Activated CD4-positive, alpha-beta T cell treated with anti-CD3 and anti-CD28 coated beads for 36 hours (primary cell): ENCODE results near the gene SCGB1D1. TPM values are rescaled to one million over a fixed set of nuclear protein-coding genes. Genes with fewer than 3 reads are reported as not detected.

Experiments
- ATAC-seq: fragments of 200-7000 bp; cut with Tn5 transposase; one replicate; pipeline ENCODE4 v1.10.0; 2021; ENCODE audit warnings: mild to moderate bottlenecking, moderate library complexity
- CTCF ChIA-PET: fragments of 350-600 bp; sonication (Branson Sonifier 250); formaldehyde crosslinking; loops from one replicate; lab custom pipeline; 2021; ENCODE audit warnings: antibody characterized with exemption; lab: Charles Lee
- POLR2A ChIA-PET: fragments of 350-600 bp; sonication (Branson Sonifier 250); formaldehyde crosslinking; loops from one replicate; lab custom pipeline; 2021; ENCODE audit warnings: antibody characterized with exemption, inconsistent platforms; lab: Charles Lee
- DNase-seq: peaks from one replicate; pipeline ENCODE4 v3.0.0-alpha.2; 2020
- H3K27ac Mint-ChIP-seq: one replicate; pipeline ENCODE4 v1.8.0; 2021; ENCODE audit warnings: mixed read lengths
- H3K27me3 Mint-ChIP-seq: one replicate; pipeline ENCODE4 v1.8.0; 2021; ENCODE audit warnings: mixed read lengths
- H3K36me3 Mint-ChIP-seq: one replicate; pipeline ENCODE4 v1.8.0; 2021; ENCODE audit warnings: low read depth, mixed read lengths
- H3K4me1 Mint-ChIP-seq: one replicate; pipeline ENCODE4 v1.8.0; 2021; ENCODE audit warnings: mixed read lengths
- H3K4me3 Mint-ChIP-seq: one replicate; pipeline ENCODE4 v1.8.0; 2021; ENCODE audit warnings: mild to moderate bottlenecking, moderate library complexity, mixed read lengths
- H3K9me3 Mint-ChIP-seq: one replicate; pipeline ENCODE4 v1.8.0; 2021; ENCODE audit warnings: low read depth, mixed read lengths
- intact Hi-C, 2 experiments: fragments of 100-400 bp; cut with DNase I in 1 of 2; cut with micrococcal nuclease in 1 of 2; formaldehyde crosslinking; loops; one replicate each; pipeline versions ENCODE4 v1.14.2 to v1.15.1; 2022 to 2024; cut with DNase I, micrococcal nuclease
- total RNA-seq, 2 experiments: library from RNA; stranded (reverse); gene quantifications; one replicate each; pipeline ENCODE4 v1.2.3, GENCODE V29; 2021

SCGB1D1 gene, protein sequence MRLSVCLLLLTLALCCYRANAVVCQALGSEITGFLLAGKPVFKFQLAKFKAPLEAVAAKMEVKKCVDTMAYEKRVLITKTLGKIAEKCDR
- not detected for total RNA-seq

DNA sequence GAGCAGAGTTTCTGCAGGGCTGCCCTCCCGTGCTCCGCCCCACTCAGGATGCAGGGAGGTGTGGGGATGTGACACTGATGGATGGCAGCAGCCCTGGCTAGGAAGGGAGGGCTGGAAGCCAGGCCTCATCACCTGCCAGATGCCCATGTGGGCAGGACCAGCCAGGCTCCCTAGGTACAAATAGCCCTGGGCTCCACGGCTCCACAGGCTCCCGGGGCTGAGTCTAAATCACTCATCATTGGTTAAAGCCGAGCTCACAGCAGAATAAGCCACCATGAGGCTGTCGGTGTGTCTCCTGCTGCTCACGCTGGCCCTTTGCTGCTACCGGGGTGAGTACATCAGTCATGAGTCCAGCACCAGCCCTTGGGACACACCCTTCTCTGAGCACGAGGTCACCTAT, at the start of gene SCGB1D1:
Gene SCGB1D1 (plus strand): TSS at position 206 of the 400 bp plus-strand sequence. CDS start 69 bp downstream, at position 275.
- DNase-seq (no peak), ATAC-seq (no peak)
- Mint-ChIP-seq H3K27ac (no peak within 1 kb of the TSS), H3K4me1 (no peaks in the 10 kb centered on the region), H3K9me3 (no peaks in the 10 kb centered on the region), H3K27me3 (peaks cover 43% of the 10 kb centered on the region), H3K36me3 (no peaks in the 10 kb centered on the region), H3K4me3 (no peak within 1 kb of the TSS)
- CTCF ChIA-PET = interaction anchor here (1.8 kb wide), 1 partner anchor 108 kb away, joined by 4 read pairs; no protein-coding TSS in a partner anchor
- intact Hi-C loops = no loop called here
- POLR2A ChIA-PET = no interaction called here

DNA sequence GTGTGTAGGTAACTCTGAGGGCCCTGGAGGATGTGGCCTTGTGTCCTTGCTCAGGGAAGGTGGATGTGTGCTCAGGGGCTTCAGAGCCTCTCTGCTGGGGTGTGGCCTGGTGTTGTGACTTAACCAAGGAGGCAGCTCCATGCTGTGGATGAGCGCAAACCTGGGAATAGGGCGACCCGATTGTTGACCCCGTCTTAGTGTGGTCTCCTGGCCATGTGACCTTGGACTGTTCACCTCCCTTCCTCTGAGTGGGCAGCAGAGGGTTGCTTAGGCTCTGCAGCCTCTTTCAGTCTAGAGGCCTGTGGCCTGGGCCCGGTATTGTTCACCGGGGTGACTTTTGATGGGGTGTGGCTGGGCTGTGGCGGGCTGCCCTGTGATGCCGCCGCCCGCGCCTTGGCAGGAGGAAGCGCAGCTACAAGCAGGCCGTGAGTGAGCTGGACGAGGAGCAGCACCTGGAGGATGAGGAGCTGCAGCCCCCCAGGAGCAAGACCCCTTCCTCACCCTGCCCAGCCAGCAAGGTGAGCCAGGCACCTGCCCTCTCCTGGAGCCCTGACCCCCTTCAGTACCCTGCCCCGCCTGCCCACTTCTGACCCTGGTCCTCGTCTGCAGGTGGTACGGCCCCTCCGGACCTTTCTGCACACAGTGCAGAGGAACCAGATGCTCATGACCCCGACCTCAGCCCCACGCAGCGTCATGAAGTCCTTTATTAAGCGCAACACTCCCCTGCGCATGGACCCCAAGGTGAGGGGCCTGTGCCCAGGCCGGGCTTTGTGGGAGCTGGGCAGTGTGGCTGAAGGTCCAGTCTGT, 49.5 kb upstream of the SCGB1D1 start:
- no peaks in the 10 kb centered on the region for H3K27me3 Mint-ChIP-seq
- H3K27ac Mint-ChIP-seq = no peak overlapping the region
- CTCF ChIA-PET = no interaction called here
- intact Hi-C loops = no loop called here
- DNase-seq (no peak), ATAC-seq (no peak)
- no peak overlapping the region for H3K4me3 Mint-ChIP-seq
- no peaks in the 10 kb centered on the region for H3K9me3 Mint-ChIP-seq
- H3K36me3 Mint-ChIP-seq = peaks cover 35% of the 10 kb centered on the region
- POLR2A ChIA-PET = interaction anchor here (0.5 kb wide), 1 partner anchor 714 kb away, joined by 3 read pairs; no protein-coding TSS in a partner anchor
- H3K4me1 Mint-ChIP-seq = no peaks in the 10 kb centered on the region

DNA sequence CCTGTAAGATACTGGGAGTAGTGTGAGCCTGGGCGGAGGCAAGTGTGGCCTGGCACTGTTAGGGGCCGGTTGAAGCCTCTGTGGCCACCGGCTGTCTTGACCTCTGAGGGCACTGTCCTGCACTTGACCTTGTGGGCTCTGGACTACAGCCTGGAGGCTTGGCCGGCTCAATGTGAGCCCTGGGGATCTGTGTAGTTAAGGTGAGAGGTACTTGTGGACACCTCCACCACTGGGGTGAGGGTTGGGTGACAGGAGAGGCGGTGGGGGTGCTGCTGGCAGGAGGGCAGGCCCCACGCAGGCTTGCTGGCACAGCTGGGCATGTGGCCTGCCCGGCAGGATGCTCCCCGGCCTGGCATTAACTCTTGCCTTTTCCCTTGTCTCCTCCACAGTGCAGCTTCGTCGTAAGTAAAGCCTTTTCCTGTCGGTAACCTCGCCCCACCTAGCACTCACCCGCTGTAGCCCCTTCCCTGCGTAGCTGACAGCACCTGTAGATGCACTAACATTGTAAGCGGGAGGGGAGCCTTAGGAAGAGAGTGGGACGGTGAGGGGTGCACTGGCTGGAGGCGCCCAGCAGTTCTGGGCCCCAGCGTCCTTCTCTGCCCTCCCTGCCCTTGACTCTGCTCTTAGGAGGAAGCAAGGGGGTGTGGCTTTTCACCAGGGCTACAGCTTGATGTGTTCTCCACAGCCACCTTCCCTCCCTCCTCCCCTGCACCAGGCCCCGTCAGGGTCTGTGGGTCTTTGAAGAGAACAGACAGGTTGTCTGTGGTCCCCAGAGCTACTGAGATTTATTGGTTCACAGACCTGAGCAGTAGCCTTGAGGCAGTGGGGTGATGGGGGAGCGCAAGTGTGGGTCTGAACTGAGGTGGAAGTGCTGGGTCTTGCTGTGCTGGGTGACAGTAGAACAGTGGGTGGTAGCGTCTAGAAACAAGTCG, 48.6 kb upstream of the SCGB1D1 start:
- Mint-ChIP-seq H3K27me3 (no peaks in the 10 kb centered on the region), H3K4me3 (no peak overlapping the region), H3K9me3 (no peaks in the 10 kb centered on the region), H3K36me3 (peaks cover 37% of the 10 kb centered on the region), H3K27ac (no peak overlapping the region), H3K4me1 (no peaks in the 10 kb centered on the region)
- CTCF ChIA-PET = interaction anchor here (1.1 kb wide), 1 partner anchor 10 kb away, joined by 3 read pairs; no protein-coding TSS in a partner anchor
- DNase-seq (no peak), ATAC-seq (no peak)
- POLR2A ChIA-PET = no interaction called here
- intact Hi-C loops = no loop called here

DNA sequence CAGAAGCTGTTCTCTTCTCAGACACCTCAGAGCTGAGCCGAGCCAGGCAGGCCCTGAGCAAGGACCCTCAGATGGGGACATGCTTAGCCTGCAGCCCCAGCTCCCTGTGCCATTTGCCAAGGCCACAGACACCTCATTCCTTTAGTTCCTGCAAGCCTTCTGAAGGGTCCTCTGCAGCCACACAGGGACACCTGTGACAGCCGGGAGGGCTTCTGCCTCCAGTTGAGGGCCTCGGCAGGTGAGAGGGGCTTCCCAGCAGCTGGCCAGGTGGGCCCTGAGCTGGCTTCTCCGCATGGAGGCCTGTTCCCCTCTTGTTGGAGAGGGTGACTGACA, 48.0 kb upstream of the SCGB1D1 start:
- no peak for ATAC-seq
- no peak overlapping the region for H3K4me3 Mint-ChIP-seq
- H3K27ac Mint-ChIP-seq = no peak overlapping the region
- H3K9me3 Mint-ChIP-seq = no peaks in the 10 kb centered on the region
- no peaks in the 10 kb centered on the region for H3K4me1 Mint-ChIP-seq
- CTCF ChIA-PET = interaction anchor here (1.1 kb wide), 1 partner anchor 9 kb away, joined by 3 read pairs; no protein-coding TSS in a partner anchor
- peaks cover 36% of the 10 kb centered on the region for H3K36me3 Mint-ChIP-seq
- intact Hi-C loops = no loop called here
- POLR2A ChIA-PET = no interaction called here
- DNase-seq = no peak
- no peaks in the 10 kb centered on the region for H3K27me3 Mint-ChIP-seq

DNA sequence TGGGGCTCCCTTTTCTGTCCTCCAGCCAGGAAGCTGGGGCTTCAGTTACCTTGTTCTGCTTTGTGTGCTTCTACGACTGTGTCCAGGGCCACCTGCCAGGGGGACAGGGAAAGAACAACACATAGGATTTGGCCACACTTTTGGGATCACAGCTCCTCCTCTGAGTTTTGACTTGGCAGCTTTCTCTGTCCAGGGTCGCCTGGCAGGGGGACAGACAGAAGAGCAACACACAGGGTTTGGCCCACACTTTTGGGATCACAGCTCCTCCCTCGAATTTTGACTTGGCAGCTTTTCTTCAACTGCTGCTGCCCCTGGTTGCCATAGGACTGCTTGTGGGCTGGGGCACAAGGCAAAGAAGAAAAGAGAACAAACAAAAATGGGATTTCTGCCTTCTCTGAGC, 47.1 kb upstream of the SCGB1D1 start:
- no peaks in the 10 kb centered on the region for H3K9me3 Mint-ChIP-seq
- no peak overlapping the region for H3K4me3 Mint-ChIP-seq
- intact Hi-C loops = no loop called here
- no peak overlapping the region for H3K27ac Mint-ChIP-seq
- no peaks in the 10 kb centered on the region for H3K27me3 Mint-ChIP-seq
- peaks cover 44% of the 10 kb centered on the region for H3K36me3 Mint-ChIP-seq
- DNase-seq (no peak), ATAC-seq (no peak)
- H3K4me1 Mint-ChIP-seq = no peaks in the 10 kb centered on the region
- CTCF ChIA-PET = no interaction called here
- POLR2A ChIA-PET = interaction anchor here (0.6 kb wide), 1 partner anchor 12 kb away, joined by 7 read pairs; no protein-coding TSS in a partner anchor

DNA sequence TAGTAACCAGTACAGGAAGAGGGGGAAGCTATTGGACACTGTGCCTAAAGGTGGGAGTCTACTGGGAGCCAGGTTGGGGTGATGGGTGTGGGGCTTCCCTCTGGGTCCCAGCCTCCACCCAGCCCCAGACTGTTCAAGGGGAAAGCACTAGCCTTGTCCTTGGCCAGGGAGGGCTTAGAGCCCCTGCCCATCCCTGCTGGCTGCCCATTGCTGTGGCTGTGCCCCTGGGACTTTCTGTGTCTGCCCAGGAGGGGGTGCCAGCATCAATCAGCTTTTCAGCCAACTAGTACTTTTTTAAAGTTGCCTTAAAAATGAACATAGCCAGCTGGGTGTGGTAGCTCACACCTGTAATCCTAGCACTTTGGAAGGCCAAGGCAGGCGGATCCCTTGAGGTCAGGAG, 46.3 kb upstream of the SCGB1D1 start:
- Mint-ChIP-seq H3K27me3 (no peaks in the 10 kb centered on the region), H3K4me1 (no peaks in the 10 kb centered on the region), H3K27ac (no peak overlapping the region), H3K9me3 (no peaks in the 10 kb centered on the region), H3K36me3 (peaks cover 46% of the 10 kb centered on the region), H3K4me3 (no peak overlapping the region)
- no peak for DNase-seq
- CTCF ChIA-PET = interaction anchor here (1.0 to 1.1 kb wide), 2 partner anchors 36 to 316 kb away, joined by 3 to 4 read pairs; no protein-coding TSS in a partner anchor
- POLR2A ChIA-PET = interaction anchor here (0.7 to 1.2 kb wide), 2 partner anchors 11 to 120 kb away, joined by 3 read pairs; no protein-coding TSS in a partner anchor
- intact Hi-C loops = no loop called here
- no peak for ATAC-seq

DNA sequence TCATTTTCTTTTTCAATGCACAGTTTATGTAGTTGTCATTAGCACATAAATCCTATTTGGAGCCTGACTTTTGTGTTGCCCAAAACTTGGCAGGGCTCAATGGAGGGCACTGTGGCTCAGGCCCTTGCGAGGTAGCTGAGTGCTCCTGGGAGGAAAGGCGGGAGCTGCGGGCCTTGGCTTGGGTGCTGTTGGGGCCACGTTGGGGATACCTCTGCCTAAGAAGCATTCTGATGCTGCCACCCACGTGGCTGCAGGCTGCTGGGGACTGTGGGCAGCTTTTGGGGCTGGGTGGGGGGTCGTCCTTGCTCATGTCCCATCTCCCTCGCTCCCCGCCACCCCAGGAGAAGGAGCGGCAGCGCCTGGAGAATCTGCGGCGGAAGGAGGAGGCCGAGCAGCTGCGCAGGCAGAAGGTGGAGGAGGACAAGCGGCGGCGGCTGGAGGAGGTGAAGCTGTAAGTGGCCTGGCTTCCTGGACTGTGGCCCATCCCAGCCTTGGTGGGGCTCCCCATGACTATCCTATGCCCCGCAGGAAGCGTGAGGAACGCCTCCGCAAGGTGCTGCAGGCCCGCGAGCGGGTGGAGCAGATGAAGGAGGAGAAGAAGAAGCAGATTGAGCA, 45.3 kb upstream of the SCGB1D1 start:
- Mint-ChIP-seq H3K4me1 (no peaks in the 10 kb centered on the region), H3K36me3 (peaks cover 44% of the 10 kb centered on the region), H3K4me3 (no peak overlapping the region), H3K9me3 (no peaks in the 10 kb centered on the region), H3K27me3 (no peaks in the 10 kb centered on the region), H3K27ac (no peak overlapping the region)
- intact Hi-C loops = no loop called here
- no peak for ATAC-seq
- ChIA-PET CTCF (interaction anchor here (1.0 to 1.1 kb wide), 2 partner anchors 37 to 315 kb away, joined by 3 to 4 read pairs; no protein-coding TSS in a partner anchor), POLR2A (interaction anchor here (1.2 kb wide), 1 partner anchor 12 kb away, joined by 3 read pairs; no protein-coding TSS in a partner anchor)
- DNase-seq = no peak

DNA sequence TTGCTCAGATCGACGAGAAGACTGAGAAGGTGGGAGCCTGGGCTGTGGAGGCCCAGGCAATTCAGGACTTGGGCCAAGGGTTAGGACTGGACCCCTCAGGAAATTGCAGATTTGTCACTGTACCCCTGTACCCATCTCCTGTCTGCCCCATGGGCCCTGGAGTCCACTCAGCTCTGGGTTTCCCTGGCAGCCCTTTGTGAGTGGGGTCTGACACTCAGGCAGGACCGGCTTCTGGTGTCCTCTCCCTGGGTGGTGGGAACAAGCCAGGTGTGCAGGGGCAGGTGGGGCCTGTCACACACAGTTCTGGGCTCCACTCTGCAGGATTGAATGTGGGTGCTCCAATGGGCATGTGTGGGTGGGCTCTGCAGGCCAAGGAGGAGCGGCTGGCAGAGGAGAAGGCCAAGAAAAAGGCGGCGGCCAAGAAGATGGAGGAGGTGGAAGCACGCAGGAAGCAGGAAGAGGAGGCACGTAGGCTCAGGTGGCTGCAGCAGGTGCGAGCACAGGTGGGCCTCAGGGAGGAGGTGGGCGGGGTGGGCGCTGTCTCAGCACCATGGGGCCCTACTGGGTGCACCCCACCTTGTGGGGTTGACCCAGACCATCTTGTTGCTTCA, 44.6 kb upstream of the SCGB1D1 start:
- CTCF ChIA-PET = no interaction called here
- Mint-ChIP-seq H3K4me3 (no peak overlapping the region), H3K9me3 (no peaks in the 10 kb centered on the region), H3K36me3 (peaks cover 45% of the 10 kb centered on the region), H3K27ac (no peak overlapping the region), H3K27me3 (no peaks in the 10 kb centered on the region), H3K4me1 (no peaks in the 10 kb centered on the region)
- intact Hi-C loops = no loop called here
- no peak for ATAC-seq
- POLR2A ChIA-PET = no interaction called here
- no peak for DNase-seq

DNA sequence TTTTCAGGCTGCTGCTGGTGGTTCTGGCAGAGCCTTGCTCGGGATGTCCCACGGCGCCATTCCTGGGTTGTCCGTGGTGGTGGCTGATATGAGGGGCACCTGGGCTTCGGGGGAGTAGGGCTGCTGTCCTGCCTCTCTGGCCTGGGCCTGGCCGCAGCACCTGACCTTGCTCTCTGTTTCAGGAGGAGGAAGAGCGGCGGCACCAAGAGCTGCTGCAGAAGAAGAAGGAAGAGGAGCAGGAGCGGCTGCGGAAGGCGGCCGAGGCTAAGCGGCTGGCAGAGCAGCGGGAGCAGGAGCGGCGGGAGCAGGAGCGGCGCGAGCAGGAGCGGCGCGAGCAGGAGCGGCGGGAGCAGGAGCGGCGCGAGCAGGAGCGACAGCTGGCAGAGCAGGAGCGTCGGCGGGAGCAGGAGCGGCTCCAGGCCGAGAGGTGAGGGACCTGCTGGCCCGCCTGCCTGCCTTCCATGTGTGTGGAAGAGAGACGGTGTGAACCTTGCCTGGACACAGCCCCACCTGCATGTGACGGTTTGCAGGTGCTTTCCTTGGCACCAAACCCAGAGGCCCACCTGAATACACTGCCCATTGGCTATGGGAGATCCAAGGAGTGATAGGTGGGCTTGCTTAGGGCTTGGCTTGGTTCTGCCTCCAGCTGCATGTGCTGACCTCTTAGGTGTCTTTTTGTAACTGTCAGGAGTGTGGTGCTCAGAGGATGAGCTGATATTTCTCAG, 43.4 kb upstream of the SCGB1D1 start:
- ATAC-seq (no peak), DNase-seq (no peak)
- H3K4me1 Mint-ChIP-seq = no peaks in the 10 kb centered on the region
- H3K9me3 Mint-ChIP-seq = no peaks in the 10 kb centered on the region
- H3K36me3 Mint-ChIP-seq = peaks cover 48% of the 10 kb centered on the region
- no peaks in the 10 kb centered on the region for H3K27me3 Mint-ChIP-seq
- intact Hi-C loops = no loop called here
- H3K27ac Mint-ChIP-seq = no peak overlapping the region
- ChIA-PET CTCF (no interaction called here), POLR2A (interaction anchor here (0.5 kb wide), 1 partner anchor 205 kb away, joined by 3 read pairs; no protein-coding TSS in a partner anchor)
- no peak overlapping the region for H3K4me3 Mint-ChIP-seq

DNA sequence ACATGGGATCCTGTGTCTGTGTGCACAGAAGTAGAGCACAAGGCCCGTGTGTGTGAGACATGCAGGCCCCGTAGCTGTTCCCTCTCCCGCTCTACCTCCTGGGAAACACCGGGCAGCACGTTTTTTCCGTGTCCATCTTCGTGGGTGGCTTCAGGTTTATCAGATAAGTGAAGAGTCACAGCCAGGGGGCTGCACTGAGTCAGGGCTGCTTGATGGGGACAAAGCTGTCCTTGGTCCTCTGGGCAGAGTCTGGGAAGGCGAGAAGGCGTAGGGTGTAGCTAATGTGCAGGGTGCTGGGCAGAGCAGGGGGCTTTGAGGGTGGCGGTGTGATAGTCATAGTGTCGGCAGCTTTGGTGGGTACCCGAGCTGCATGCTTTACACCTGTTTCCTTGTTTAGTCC, 42.5 kb upstream of the SCGB1D1 start:
- no peaks in the 10 kb centered on the region for H3K27me3 Mint-ChIP-seq
- intact Hi-C loops = no loop called here
- no peak for DNase-seq
- peaks cover 50% of the 10 kb centered on the region for H3K36me3 Mint-ChIP-seq
- POLR2A ChIA-PET = interaction anchor here (1.2 kb wide), 1 partner anchor 15 kb away, joined by 3 read pairs; no protein-coding TSS in a partner anchor
- CTCF ChIA-PET = no interaction called here
- H3K9me3 Mint-ChIP-seq = no peaks in the 10 kb centered on the region
- no peak overlapping the region for H3K4me3 Mint-ChIP-seq
- H3K27ac Mint-ChIP-seq = no peak overlapping the region
- no peaks in the 10 kb centered on the region for H3K4me1 Mint-ChIP-seq
- ATAC-seq = no peak
